AG04450 (cell line): Measurements from ENCODE around the gene THEM4. TPM values are rescaled to one million over a fixed set of nuclear protein-coding genes. Genes with fewer than 3 reads are reported as not detected.

Source experiments
- CTCF ChIA-PET: fragments of 300-600, 350-600 bp; formaldehyde crosslinking; extraction: SDS; loops from one replicate; lab custom pipeline; 2022; ENCODE audit warnings: antibody characterized with exemption, inconsistent platforms; lab: Charles Lee
- POLR2A ChIA-PET: fragments of 350-600 bp; formaldehyde crosslinking; extraction: SDS; loops from one replicate; lab custom pipeline; 2021; ENCODE audit warnings: antibody characterized with exemption, inconsistent platforms; lab: Yijun Ruan, JAX
- DNase-seq: peaks from one replicate; pipeline ENCODE4 v3.0.0-alpha.2; 2011; ENCODE audit warnings: low read depth, low spot score
- H3K27ac ChIP-seq: one replicate; pipeline ENCODE4 v1.5.1; 2012; ENCODE audit warnings: low read depth, low read length, control low read depth
- H3K27me3 ChIP-seq: one replicate; pipeline ENCODE4 v1.6.0; 2012; ENCODE audit warnings: low read length; ENCODE audit not compliant: control insufficient read depth, insufficient read depth
- H3K4me3 ChIP-seq: 2 replicates; pipeline ENCODE4 v1.5.1; 2011; ENCODE audit warnings: mild to moderate bottlenecking, low read depth, low read length, control low read depth
- H3K9me3 ChIP-seq: 2 replicates; pipeline ENCODE4 v1.5.1; 2012; ENCODE audit warnings: low read length; ENCODE audit not compliant: control insufficient read depth, insufficient read depth
- CTCF ChIP-seq: IDR thresholded peaks from 2 replicates; pipeline ENCODE4 v1.5.1; 2011; ENCODE audit warnings: low read depth, low read length, control low read depth, inconsistent platforms
- polyA plus RNA-seq: library from polyadenylated mRNA; depleted of rRNA; stranded (reverse); fragments of >200 nt; gene quantifications from 2 replicates; pipeline ENCODE4 v1.2.3, GENCODE V29; 2011

The THEM4 gene
- polyA plus RNA-seq, 1 experiment = 24.8 TPM

DNA sequence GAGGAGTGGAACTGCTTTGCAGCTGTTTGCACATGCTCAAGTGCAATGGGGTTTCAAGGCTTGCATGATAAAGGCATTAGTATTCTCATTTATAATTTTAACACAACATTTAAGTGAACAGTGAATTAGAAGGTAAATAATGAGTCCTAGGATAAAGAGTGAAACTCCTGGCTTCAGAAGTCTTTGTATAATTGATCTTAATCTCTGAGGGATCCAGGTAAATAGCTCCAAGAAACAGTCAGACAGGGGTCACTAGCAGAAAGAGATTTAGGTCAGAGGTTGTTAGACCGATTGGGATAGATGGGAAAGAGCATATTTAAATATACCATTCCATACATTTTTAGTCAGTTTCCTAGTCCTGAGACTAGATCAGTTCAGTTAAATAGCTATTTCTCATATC lies 14.1 kb upstream of the THEM4 start:
- CTCF ChIA-PET = no interaction called here
- H3K27ac ChIP-seq = no peak overlapping the region
- no peaks in the 10 kb centered on the region for H3K9me3 ChIP-seq
- POLR2A ChIA-PET = interaction anchor here (1.7 kb wide), 1 partner anchor 14 kb away, joined by 5 read pairs; the partner anchor contains the start of gene THEM4
- peaks cover 12% of the 10 kb centered on the region for H3K27me3 ChIP-seq
- no peak for DNase-seq
- TF ChIP-seq CTCF = no peak
- no peak overlapping the region for H3K4me3 ChIP-seq

GRCh38 chr1:151920149-151920548 lies 10.8 kb upstream of the THEM4 start:
- no peak for TF ChIP-seq CTCF
- H3K27me3 ChIP-seq = peaks cover 17% of the 10 kb centered on the region
- H3K9me3 ChIP-seq = no peaks in the 10 kb centered on the region
- no peak overlapping the region for H3K4me3 ChIP-seq
- no peak overlapping the region for H3K27ac ChIP-seq
- CTCF ChIA-PET = interaction anchor here (1.2 to 4.1 kb wide), 2 partner anchors 13 to 18 kb away, joined by 4 to 20 read pairs; no protein-coding TSS in a partner anchor
- POLR2A ChIA-PET = no interaction called here
- DNase-seq = no peak

DNA sequence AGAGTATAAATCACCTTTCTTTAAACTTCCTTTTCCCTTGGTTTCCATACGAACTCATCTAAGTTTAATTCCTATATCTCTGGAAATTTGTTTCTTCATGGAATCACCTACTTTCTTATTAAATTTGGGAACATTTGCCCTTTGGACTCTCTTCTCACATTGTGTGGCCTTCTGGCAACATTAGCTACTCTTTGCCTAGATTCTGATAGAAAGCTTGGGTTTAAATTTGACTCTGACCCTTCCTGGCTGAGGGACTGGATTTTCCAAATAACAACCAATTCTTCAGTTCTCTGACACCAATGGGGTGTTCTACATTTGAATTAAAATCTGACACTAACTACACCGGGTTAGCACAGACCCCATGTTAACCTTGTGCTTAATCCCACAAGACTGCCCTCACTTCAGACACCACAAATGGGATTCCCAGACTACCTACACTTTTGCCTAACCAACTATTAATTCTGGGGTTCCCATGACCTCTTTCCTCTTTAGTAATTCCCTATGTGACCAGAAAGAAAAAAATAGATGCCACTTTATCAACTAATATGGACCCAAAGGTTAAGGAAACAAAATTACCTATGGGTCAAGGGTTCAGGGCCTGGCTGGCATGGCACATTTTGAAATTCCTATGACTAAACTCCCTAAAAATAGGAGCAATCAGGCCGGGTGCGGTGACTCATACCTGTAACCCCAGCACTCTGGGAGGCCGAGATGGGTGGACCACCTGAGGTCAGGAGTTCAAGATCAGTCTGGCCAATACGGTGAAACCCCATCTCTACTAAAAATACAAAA lies 9.7 kb upstream of the THEM4 start:
- H3K9me3 ChIP-seq = no peaks in the 10 kb centered on the region
- no peak overlapping the region for H3K27ac ChIP-seq
- peaks cover 12% of the 10 kb centered on the region for H3K27me3 ChIP-seq
- no peak overlapping the region for H3K4me3 ChIP-seq
- no peak for TF ChIP-seq CTCF
- POLR2A ChIA-PET = no interaction called here
- no peak for DNase-seq
- CTCF ChIA-PET = interaction anchor here (1.1 to 4.1 kb wide), 2 partner anchors 15 to 73 kb away, joined by 4 to 20 read pairs; no protein-coding TSS in a partner anchor

- POLR2A ChIA-PET = no interaction called here
Measured at GRCh38 chr1:151918156-151918555, 8.8 kb upstream of the THEM4 start.

More at GRCh38 chr1:151918156-151918555, 8.8 kb upstream of the THEM4 start:
- DNase-seq = no peak
- Histone ChIP-seq H3K27ac (no peak overlapping the region), H3K4me3 (no peak overlapping the region), H3K27me3 (peaks cover 12% of the 10 kb centered on the region), H3K9me3 (no peaks in the 10 kb centered on the region)
- CTCF ChIA-PET = interaction anchor here (0.9 to 4.1 kb wide), 2 partner anchors 15 to 30 kb away, joined by 4 to 20 read pairs; no protein-coding TSS in a partner anchor
- TF ChIP-seq CTCF = no peak
